C1 segment of cervical spinal cord (tissue), 14 donors: Measurements from ENCODE around the gene C9orf50.
"Not testable (repeated sequence)": the region's sequence is repeated elsewhere in the genome, so short reads cannot be mapped to it uniquely, and the experiment has no call there.

Experiments
- DNase-seq, 14 donors: peaks; one replicate each; lab custom pipeline; 2025; lab: John Stamatoyannopoulos, UW

C9orf50 gene, protein sequence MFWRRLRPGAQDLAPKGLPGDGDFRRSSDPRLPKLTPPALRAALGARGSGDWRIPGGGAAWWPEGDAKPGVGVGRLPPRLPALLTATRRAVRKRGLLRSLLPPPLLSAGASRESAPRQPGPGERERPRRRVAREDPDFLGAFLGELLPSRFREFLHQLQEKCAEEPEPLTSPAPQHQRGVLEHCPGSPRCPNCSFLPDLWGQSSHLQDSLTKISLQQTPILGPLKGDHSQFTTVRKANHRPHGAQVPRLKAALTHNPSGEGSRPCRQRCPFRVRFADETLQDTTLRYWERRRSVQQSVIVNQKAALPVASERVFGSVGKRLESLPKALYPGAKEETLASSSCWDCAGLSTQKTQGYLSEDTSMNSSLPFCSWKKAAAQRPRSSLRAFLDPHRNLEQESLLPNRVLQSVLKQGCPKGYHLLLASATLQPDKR

GRCh38 chr9:129620669-129621295 is at the start of gene C9orf50:
C9orf50 (minus strand) TSS chr9:129621101; CDS start chr9:129620574, 527 bp downstream.
- no peak for DNase-seq

DNA sequence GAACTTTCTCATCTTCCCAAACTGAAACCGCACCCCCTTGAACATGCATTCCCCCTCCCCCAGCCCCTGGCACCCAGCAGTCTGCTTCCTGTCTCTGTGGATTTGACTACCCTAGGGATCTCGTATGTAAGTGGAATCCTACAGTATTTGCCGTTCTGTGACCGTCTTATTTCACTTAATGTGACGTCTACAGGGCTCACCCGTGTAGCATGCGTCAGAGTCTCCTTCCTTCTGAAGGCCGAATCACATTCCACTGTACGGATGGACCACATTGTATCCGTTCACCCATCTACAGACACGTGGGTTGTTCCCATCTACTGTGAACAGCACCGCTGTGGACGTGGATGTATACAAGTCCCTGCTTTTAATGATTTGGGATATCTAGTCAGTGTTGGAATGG is 49.0 kb upstream of the C9orf50 start:
- DNase-seq, result no peak

- no peak for DNase-seq
Observed at GRCh38 chr9:129669141-129669718, 48.3 kb upstream of the C9orf50 start.

- no peak for DNase-seq
Observed at GRCh38 chr9:129667850-129668249, 46.9 kb upstream of the C9orf50 start.

- DNase-seq, result no peak
Observed at GRCh38 chr9:129667378-129667777, 46.5 kb upstream of the C9orf50 start.

GRCh38 chr9:129666575-129666974 is 45.7 kb upstream of the C9orf50 start:
- no peak for DNase-seq

- no peak for DNase-seq
Observed at GRCh38 chr9:129665814-129666520, 45.1 kb upstream of the C9orf50 start.

DNA sequence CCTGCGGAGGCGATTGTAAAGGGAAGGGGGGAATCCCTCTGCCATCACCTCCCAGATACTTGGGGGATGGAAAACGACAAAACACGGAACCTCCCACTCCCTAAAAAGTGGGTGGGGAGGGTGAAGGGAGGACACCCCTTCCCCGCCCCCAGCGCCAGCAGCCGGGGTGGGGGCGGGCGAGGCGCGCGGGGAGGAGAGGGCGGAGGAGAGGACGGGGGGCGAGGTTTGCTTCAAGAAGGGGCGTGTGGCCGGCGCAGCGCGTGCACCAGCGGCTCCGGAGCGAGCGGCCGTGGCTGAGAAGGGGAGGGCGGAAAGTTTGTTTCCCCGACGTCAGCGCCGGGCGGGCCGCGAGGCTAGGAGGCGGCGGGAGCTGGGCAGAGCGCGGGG is 44.5 kb upstream of the C9orf50 start, which contains the start of gene PRRX2:
TSS of gene PRRX2 (plus strand) at position 259 of the 387 bp plus-strand sequence. CDS start 221 bp downstream, outside the sequence.
- no peak for DNase-seq

DNA sequence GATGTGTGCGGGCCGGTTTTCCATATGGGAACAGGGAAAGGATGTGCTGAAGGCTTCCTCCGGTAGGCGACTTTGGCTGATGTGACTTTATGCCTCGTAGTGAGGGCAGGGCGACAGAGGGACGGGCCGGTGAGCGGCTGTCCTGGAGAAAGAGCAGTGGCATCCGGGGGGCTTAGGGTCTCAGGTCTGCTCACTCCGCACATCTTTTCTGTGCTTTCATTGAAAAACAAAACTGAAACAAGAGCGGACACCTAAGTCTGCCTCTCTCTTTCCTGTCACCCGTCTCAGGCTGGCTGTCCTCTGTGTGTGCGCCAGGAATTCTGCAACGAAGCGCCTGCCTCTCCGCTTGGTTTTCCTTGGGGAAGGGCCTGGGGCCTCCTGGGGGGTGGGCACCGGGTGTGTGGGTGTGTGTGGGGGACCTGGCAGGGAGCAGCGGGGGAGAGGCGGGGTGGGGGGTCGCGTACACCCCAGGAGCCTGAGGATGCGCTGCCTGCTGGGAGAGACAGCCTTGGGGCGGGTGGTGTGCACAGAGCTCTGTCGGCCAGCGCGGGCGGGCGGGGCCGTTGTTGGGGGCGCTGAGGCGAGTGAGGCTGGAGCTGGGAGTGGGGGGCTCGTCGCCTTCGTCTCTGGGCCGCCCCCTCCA is 44.0 kb upstream of the C9orf50 start:
- DNase-seq, result no peak

DNA sequence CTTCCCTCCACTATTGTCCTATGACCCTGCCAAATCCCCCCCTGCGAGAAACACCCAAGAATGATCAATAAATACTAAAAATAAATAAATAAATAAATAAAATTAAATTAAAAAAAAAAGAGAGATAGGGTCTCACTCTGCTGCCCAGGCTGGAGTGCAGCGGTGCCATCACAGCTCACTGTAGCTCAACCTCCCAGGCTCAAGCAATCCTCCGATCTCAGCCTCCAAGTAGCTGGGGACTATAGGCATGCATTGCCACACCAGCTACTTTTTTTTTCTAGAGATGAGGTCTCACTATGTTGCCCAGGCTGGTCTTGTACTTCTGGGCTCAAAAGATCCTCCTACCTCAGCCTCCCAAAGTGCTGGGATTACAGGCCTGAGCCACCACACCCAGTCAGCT is 41.3 kb upstream of the C9orf50 start:
- DNase-seq, result not testable (repeated sequence)

DNA sequence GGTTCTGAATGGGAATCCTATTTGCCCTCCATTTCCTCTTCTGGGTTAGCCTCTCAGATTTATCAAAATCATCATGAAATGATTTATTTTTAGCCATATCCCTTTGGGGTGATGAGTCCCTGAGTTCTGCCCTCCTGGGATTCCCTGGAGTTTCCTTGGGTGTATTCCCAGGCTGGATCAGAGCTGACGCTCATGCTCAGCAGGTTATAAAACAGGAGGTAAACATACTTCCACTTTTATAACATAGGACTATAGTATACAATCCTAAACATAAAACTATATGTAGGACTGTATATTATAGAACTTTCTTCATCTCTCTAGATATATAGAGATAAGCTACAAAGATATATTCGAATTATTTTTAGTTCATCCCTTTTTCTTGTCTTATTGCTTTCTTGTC is 40.1 kb upstream of the C9orf50 start:
- no peak for DNase-seq

DNA sequence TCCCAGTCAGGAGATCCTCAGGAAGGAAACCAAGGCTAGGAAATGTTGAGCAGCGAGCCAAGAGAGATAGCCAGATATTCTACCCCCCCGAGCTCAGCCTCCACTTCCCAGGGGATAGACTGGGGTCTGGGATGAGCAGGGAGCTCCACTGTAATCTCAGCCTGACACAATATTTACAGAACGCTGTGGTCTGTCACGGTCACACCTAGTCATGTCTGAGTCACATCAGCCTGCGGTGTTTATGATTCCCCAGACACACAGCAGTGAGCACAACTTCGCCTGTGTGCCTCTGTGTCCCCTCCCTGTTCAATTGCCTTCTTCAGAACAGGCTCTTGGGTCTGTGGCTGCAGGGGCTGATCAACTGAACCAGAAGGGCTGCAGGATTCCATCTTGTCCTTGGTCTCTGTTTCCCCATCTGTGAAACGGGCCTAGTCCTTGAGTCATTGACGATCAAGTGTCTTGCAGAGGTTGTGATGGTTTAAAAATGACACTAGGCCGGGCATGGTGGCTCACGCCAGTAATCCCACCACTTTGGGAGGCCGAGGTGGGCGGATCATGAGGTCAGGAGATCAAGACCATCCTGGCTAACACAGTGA is 36.0 kb upstream of the C9orf50 start:
- DNase-seq, result no peak

- DNase-seq, result no peak
Observed at GRCh38 chr9:129655696-129656095, 34.8 kb upstream of the C9orf50 start.

DNA sequence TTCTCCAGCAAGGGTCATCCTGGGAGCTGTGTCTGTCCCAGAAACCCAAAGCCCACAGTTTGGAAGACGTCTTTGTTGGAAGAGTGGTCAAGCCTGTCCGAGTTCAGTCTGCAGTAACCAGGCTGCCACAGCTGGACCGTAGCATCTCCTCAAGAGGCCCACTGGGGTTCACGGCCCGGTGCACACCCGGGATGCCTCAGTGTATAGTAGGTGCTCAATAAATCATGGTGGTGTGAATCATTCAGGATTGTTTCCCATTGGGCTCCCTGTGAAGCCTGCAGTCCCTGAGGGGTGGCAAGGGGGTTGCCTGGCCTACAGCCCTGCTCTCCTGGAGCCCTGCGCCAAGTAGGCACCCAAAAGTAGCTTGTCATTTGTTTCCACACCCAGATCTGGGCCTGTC is 34.3 kb upstream of the C9orf50 start:
- DNase-seq, result no peak

DNA sequence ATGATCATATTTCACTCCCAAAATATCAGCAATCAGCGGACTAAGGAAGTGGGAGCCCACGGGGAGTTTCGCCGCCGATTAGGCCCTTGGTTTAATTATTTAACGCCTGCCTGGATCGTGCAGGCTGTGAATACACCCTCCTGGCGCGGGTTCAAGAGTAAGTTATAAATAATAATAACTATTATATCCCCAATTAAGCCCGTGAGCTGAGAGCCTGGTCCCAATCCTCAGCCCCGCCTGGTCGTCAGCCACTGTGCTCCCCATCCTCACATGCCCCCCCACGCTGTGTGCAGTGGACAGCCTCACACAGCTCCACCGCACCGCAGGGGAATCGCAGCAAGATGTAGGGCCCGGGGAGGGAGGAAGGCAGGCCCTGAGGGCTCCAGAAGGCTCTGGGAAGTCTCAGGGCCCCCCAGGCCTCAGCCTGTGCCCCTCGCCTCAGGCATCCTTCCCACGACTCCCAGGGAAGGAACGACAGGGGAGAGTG is 33.7 kb upstream of the C9orf50 start:
- no peak for DNase-seq

- no peak for DNase-seq
Observed at GRCh38 chr9:129653823-129654553, 33.1 kb upstream of the C9orf50 start.

DNA sequence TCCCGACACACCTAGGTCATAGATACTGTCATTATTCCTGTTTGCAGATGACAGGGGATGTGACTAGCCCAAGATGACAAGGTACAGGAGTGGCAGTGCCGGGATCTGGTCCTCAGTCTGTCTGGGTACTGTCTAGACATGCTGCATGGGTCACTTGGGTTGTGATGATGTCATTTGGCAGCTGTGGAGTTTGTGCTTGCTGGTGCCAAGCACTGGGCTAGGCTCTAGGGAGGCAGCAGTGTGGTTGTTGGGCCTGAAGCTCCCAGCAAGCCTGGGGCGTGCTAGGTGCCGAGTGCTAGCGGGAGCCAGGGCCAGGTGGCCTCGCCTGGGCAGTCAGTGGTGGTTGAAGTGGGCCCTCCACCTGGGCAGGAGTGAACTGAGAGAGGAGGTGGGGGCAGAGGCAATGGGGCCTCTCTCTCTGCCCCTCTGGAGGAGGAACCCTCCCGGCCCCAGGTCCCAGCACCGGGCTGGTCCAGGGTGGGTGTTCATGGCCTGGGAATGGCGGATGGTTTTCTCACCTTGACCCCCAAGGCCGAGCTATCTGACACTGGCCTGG is 29.9 kb upstream of the C9orf50 start:
- DNase-seq, result no peak

GRCh38 chr9:129649726-129650679 is 29.1 kb upstream of the C9orf50 start:
- DNase-seq, result no peak

DNA sequence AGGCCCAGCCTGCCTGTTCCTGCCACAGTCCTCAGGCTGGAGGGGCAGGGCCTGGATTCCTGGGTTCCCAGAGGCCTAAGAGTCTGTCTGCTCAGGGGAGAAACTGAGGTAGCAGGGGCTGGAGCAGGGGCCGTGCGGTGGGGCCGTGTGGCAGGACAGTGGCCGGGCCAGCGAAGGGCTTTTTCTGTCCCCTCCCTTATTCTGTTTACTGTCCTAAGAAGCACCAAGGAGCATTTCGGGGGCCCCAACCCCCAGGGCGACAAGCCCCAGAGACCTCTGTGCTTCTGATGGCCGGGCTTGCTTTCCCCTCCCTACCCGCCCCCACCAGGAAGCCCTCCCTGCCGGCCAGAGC is 27.8 kb upstream of the C9orf50 start:
- no peak for DNase-seq
